Activated CD4-positive, alpha-beta T cell treated with anti-CD3 and anti-CD28 coated beads, Interleukin-2, amount 10 ng/mL, durations not matched to agents 24 days and 14 days (primary cell): ENCODE data around the gene TIMD4. TPM values are rescaled to one million over a fixed set of nuclear protein-coding genes. Genes with fewer than 3 reads are reported as not detected.
A peak's percentile ranks its signal among the peaks of the same experiment; 100 is the strongest.

Source experiments
- DNase-seq: peaks from one replicate; pipeline ENCODE4 v3.0.0; 2022
- H3K27ac Mint-ChIP-seq: one replicate; pipeline ENCODE4 v1.8.0; 2022; ENCODE audit warnings: mild to moderate bottlenecking, mixed read lengths
- H3K27me3 Mint-ChIP-seq: one replicate; pipeline ENCODE4 v1.8.0; 2022; ENCODE audit warnings: mixed read lengths
- H3K36me3 Mint-ChIP-seq: one replicate; pipeline ENCODE4 v1.8.0; 2022; ENCODE audit warnings: low read depth, mild to moderate bottlenecking, mixed read lengths
- H3K4me1 Mint-ChIP-seq: one replicate; pipeline ENCODE4 v1.8.0; 2021; ENCODE audit warnings: mixed read lengths
- H3K4me3 Mint-ChIP-seq: one replicate; pipeline ENCODE4 v1.8.0; 2022; ENCODE audit warnings: mild to moderate bottlenecking, moderate library complexity, mixed read lengths
- H3K9me3 Mint-ChIP-seq: one replicate; pipeline ENCODE4 v1.8.0; 2021; ENCODE audit warnings: mixed read lengths
- intact Hi-C: fragments of 100-400 bp; cut with micrococcal nuclease; formaldehyde crosslinking; loops from one replicate; pipeline ENCODE4 v1.15.1; 2023
- total RNA-seq: library from RNA; stranded (reverse); gene quantifications from 2 replicates; pipeline ENCODE4 v1.2.3, GENCODE V29; 2022

TIMD4 gene
- total RNA-seq, 1 donor from 2014 or later, result 15.1 TPM

- DNase-seq, result peak; percentile 53
- Mint-ChIP-seq H3K9me3 (peaks cover 45% of the 10 kb centered on the region), H3K27me3 (no peaks in the 10 kb centered on the region), H3K4me3 (no peak overlapping the region), H3K4me1 (peaks cover 15% of the 10 kb centered on the region), H3K36me3 (peaks cover 24% of the 10 kb centered on the region), H3K27ac (no peak overlapping the region)
- intact Hi-C loops, result no loop called here
These were observed 91.8 kb downstream of the TIMD4 start for GRCh38 chr5:156871212-156871611.

DNA sequence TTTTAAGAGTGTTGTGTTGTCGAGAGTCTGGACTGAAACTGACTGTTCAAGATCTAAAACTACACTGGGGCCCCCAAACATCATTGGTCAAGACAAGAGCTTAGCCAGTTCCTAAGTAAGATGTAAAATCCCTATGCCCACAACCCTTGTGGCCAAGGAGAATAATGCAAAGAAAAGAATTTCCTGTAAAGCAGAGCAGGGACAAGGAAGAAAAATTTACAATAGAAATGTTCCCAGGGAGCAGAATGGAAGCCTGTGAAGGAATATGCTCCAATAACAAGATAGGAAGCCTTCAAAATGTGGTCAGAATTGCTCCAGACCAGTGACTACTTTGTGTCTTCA, 92.6 kb downstream of the TIMD4 start:
- H3K27me3 Mint-ChIP-seq, result no peaks in the 10 kb centered on the region
- peaks cover 15% of the 10 kb centered on the region for H3K4me1 Mint-ChIP-seq
- H3K4me3 Mint-ChIP-seq, result no peak overlapping the region
- peaks cover 45% of the 10 kb centered on the region for H3K9me3 Mint-ChIP-seq
- peaks cover 24% of the 10 kb centered on the region for H3K36me3 Mint-ChIP-seq
- DNase-seq, result no peak
- intact Hi-C loops, result no loop called here
- H3K27ac Mint-ChIP-seq, result no peak overlapping the region

Other genes starting within 250 kb of the TIMD4 start
- gene PPP1R2B, start 112.9 kb downstream of the TIMD4 start, total RNA-seq, result 0.47 and 0.58 TPM in 2 replicates
- 1.6 and 2.2 TPM in 2 replicates for gene HAVCR1, start 95.9 kb upstream of the TIMD4 start, total RNA-seq
- 70.0 and 73.1 TPM in 2 replicates for gene HAVCR2, start 145.8 kb upstream of the TIMD4 start, total RNA-seq
- 13.2 and 14.6 TPM in 2 replicates for gene MED7, start 179.6 kb upstream of the TIMD4 start, total RNA-seq
- 0.19 and 0.36 TPM in 2 replicates for gene GARIN3, start 203.0 kb upstream of the TIMD4 start, total RNA-seq
- 230 and 237 TPM in 2 replicates for gene ITK, start 217.6 kb upstream of the TIMD4 start, total RNA-seq